Measurements from ENCODE around the gene MOGAT3. TPM values are rescaled to one million over a fixed set of nuclear protein-coding genes. Genes with fewer than 3 reads are reported as not detected.

Gene MOGAT3
- total and polyA plus RNA-seq, 4 donors = not detected

- DNase-seq = no peak
- ATAC-seq (ENCODE audit: insufficient read depth, low FRiP score) = no peak
- no peak overlapping the region for H3K4me3 ChIP-seq
- H3K36me3 ChIP-seq (ENCODE audit: control insufficient read depth in 4 of 4, insufficient read depth in 4 of 4, low read length in 4 of 4) = no peaks in the 10 kb centered on the region
- no peak overlapping the region for H3K27ac ChIP-seq (ENCODE audit: low read depth in 1 of 2, low read length in 1 of 2)
- WGBS, 2 donors = 2 to 3% methylated on average over 71 to 79 of the region's 79 CpGs
- TF ChIP-seq CTCF (IDR thresholded peaks at IDR 0.05; ENCODE audit: control extremely low read depth, extremely low read depth) = no peak
- H3K27me3 ChIP-seq (ENCODE audit: control insufficient read depth in 3 of 3, insufficient read depth in 3 of 3, low read length in 2 of 3) = peaks cover 26 to 93% (median 89%) of the 10 kb centered on the region in 3 donors
- H3K4me1 ChIP-seq (ENCODE audit: control insufficient read depth in 5 of 5, insufficient read depth in 5 of 5, low read length in 5 of 5) = peaks cover 0 to 18% (median 4%) of the 10 kb centered on the region in 5 donors
- no peak overlapping the region for H3K9ac ChIP-seq (ENCODE audit: insufficient read depth in 1 of 2, low read length in 2 of 2)
- H3K9me3 ChIP-seq (ENCODE audit: control insufficient read depth in 4 of 4, insufficient read depth in 3 of 4, low read length in 3 of 4) = peaks cover 0 to 17% (median 0%) of the 10 kb centered on the region in 4 donors
Measured at GRCh38 chr7:101172005-101172853, 28.6 kb downstream of the MOGAT3 start.

- ATAC-seq (ENCODE audit: insufficient read depth, low FRiP score) = no peak
Measured at GRCh38 chr7:101171442-101171837, 29.4 kb downstream of the MOGAT3 start.

GRCh38 chr7:101170617-101171441 is 30.0 kb downstream of the MOGAT3 start:
- Histone ChIP-seq H3K4me3 (no peak overlapping the region), H3K36me3 (ENCODE audit: control insufficient read depth in 4 of 4, insufficient read depth in 4 of 4, low read length in 4 of 4) (no peaks in the 10 kb centered on the region), H3K27ac (ENCODE audit: low read depth in 1 of 2, low read length in 1 of 2) (no peak overlapping the region), H3K4me1 (ENCODE audit: control insufficient read depth in 5 of 5, insufficient read depth in 5 of 5, low read length in 5 of 5) (peaks cover 0 to 19% (median 4%) of the 10 kb centered on the region in 5 donors), H3K27me3 (ENCODE audit: control insufficient read depth in 3 of 3, insufficient read depth in 3 of 3, low read length in 2 of 3) (peaks cover 19 to 91% (median 85%) of the 10 kb centered on the region in 3 donors), H3K9ac (ENCODE audit: insufficient read depth in 1 of 2, low read length in 2 of 2) (no peak overlapping the region), H3K9me3 (ENCODE audit: control insufficient read depth in 4 of 4, insufficient read depth in 3 of 4, low read length in 3 of 4) (peaks cover 0 to 17% (median 0%) of the 10 kb centered on the region in 4 donors)
- DNase-seq (no peak), ATAC-seq (ENCODE audit: insufficient read depth, low FRiP score) (no peak)
- WGBS, 2 donors = 5 to 6% methylated on average over 17 of the region's 17 CpGs
- no peak for TF ChIP-seq CTCF (IDR thresholded peaks at IDR 0.05; ENCODE audit: control extremely low read depth, extremely low read depth)

More at GRCh38 chr7:101171442-101171837, 29.4 kb downstream of the MOGAT3 start:
- H3K27ac ChIP-seq (ENCODE audit: low read depth in 1 of 2, low read length in 1 of 2) = no peak overlapping the region
- no peaks in the 10 kb centered on the region for H3K36me3 ChIP-seq (ENCODE audit: control insufficient read depth in 4 of 4, insufficient read depth in 4 of 4, low read length in 4 of 4)
- no peak overlapping the region for H3K9ac ChIP-seq (ENCODE audit: insufficient read depth in 1 of 2, low read length in 2 of 2)
- H3K9me3 ChIP-seq (ENCODE audit: control insufficient read depth in 4 of 4, insufficient read depth in 3 of 4, low read length in 3 of 4) = peaks cover 0 to 17% (median 0%) of the 10 kb centered on the region in 4 donors
- 1 to 2% methylated on average over 13 of the region's 13 CpGs for WGBS, 2 donors
- H3K4me3 ChIP-seq = no peak overlapping the region
- no peak for TF ChIP-seq CTCF (IDR thresholded peaks at IDR 0.05; ENCODE audit: control extremely low read depth, extremely low read depth)
- H3K4me1 ChIP-seq (ENCODE audit: control insufficient read depth in 5 of 5, insufficient read depth in 5 of 5, low read length in 5 of 5) = peaks cover 0 to 18% (median 4%) of the 10 kb centered on the region in 5 donors
- peaks cover 24 to 92% (median 87%) of the 10 kb centered on the region in 3 donors for H3K27me3 ChIP-seq (ENCODE audit: control insufficient read depth in 3 of 3, insufficient read depth in 3 of 3, low read length in 2 of 3)
- DNase-seq = no peak

All from lung (tissue), 12 donors.